PC-3 (cell line): ENCODE measurements around the gene EMID1.

ENCODE experiments used
- EZH2 ChIP-seq: fragments of 300-600 bp; sonication (generic); IDR thresholded peaks from one replicate; pipeline ENCODE4 v1.6.1; 2017; ENCODE audit warnings: antibody characterized with exemption, mild to moderate bottlenecking, low read length; ENCODE audit not compliant: unreplicated experiment
- TF ChIP-seq, protein P1 (sequence below): fragments of 300-600 bp; sonication (generic); conservative IDR thresholded peaks from 2 replicates; pipeline ENCODE4 v1.5.1; 2017; ENCODE audit warnings: antibody characterized with exemption, low read depth, mild to moderate bottlenecking, low read length

DNA sequence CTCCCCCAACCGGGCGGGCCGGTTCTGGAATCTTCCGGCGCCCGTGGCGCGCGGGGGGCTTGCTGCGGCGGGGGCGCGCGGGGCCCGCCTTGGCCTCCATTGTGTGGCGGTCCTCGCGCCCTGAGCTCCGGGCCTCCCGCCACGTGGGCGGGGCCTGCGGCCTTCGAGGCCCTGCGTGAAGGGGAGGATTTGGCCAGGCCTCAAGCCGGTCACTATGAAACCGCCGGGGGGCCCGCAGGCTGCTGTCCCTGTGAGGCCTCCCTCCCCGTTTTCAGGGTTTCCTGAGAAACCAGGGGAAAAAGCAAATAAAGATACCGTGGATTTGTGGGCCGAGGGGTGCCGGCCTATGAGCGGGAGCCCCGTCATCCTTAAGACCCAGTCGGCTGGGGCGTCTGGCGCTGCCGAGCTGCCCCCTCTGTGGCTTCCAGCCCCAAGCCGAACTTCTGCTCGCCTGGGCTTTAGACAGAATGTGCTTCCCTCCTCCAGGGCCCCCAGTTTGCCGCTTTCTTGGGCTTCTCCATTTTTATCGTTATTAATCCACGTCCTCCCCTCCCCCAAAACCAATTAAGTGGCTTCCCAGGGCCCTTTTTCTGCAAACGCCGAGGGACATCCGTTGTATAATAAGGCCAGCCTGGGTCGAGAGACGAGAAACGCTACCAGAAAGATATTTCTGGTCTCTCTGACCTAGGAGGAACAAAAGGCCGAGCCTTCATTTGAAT lies 63.0 kb downstream of the EMID1 start:
- TF ChIP-seq, protein P1, sequence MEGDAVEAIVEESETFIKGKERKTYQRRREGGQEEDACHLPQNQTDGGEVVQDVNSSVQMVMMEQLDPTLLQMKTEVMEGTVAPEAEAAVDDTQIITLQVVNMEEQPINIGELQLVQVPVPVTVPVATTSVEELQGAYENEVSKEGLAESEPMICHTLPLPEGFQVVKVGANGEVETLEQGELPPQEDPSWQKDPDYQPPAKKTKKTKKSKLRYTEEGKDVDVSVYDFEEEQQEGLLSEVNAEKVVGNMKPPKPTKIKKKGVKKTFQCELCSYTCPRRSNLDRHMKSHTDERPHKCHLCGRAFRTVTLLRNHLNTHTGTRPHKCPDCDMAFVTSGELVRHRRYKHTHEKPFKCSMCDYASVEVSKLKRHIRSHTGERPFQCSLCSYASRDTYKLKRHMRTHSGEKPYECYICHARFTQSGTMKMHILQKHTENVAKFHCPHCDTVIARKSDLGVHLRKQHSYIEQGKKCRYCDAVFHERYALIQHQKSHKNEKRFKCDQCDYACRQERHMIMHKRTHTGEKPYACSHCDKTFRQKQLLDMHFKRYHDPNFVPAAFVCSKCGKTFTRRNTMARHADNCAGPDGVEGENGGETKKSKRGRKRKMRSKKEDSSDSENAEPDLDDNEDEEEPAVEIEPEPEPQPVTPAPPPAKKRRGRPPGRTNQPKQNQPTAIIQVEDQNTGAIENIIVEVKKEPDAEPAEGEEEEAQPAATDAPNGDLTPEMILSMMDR = no peak
- TF ChIP-seq EZH2 = no peak
